ENCODE measurements around the gene SPEF2. TPM values are rescaled to one million over a fixed set of nuclear protein-coding genes. Genes with fewer than 3 reads are reported as not detected.
"Not testable (repeated sequence)": the region's sequence is repeated elsewhere in the genome, so short reads cannot be mapped to it uniquely, and the experiment has no call there.

The SPEF2 gene
- total RNA-seq, 1 donor from 2014 or later: 15.1 TPM

DNA sequence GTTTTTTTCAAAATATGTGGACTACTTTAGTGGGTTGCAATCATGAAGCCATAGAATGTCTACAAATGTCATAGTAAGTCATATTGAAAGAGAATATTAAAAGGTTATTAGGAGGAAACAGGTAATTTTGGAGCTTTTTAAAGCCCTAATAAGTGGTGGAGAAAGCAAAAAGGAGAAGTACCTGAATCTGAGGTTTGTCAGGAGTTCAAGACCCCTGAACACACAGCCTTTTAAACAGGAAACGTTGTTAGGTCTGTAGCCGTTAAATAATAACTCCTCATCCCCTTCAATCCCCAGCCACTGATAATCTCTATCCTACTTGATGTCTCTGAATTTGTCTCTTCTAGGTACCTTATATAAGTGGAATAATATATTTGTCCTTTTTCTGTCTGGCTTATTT lies 51.1 kb downstream of the SPEF2 start:
- H3K27me3 Mint-ChIP-seq: no peaks in the 10 kb centered on the region
- no peak for DNase-seq (ENCODE audit: extremely low spot score, unreplicated experiment)
- no peak overlapping the region for H3K27ac Mint-ChIP-seq
- no peak overlapping the region for H3K4me3 Mint-ChIP-seq
- TF ChIP-seq, protein P1, sequence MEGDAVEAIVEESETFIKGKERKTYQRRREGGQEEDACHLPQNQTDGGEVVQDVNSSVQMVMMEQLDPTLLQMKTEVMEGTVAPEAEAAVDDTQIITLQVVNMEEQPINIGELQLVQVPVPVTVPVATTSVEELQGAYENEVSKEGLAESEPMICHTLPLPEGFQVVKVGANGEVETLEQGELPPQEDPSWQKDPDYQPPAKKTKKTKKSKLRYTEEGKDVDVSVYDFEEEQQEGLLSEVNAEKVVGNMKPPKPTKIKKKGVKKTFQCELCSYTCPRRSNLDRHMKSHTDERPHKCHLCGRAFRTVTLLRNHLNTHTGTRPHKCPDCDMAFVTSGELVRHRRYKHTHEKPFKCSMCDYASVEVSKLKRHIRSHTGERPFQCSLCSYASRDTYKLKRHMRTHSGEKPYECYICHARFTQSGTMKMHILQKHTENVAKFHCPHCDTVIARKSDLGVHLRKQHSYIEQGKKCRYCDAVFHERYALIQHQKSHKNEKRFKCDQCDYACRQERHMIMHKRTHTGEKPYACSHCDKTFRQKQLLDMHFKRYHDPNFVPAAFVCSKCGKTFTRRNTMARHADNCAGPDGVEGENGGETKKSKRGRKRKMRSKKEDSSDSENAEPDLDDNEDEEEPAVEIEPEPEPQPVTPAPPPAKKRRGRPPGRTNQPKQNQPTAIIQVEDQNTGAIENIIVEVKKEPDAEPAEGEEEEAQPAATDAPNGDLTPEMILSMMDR (conservative IDR thresholded peaks at IDR 0.05): no peak
- no peaks in the 10 kb centered on the region for H3K4me1 Mint-ChIP-seq (ENCODE audit: unreplicated experiment)
- H3K36me3 Mint-ChIP-seq: peaks cover 7% of the 10 kb centered on the region
- H3K9me3 Mint-ChIP-seq: no peaks in the 10 kb centered on the region

GRCh38 chr5:35671541-35672295 lies 54.1 kb downstream of the SPEF2 start:
- H3K4me3 Mint-ChIP-seq: no peak overlapping the region
- no peaks in the 10 kb centered on the region for H3K27me3 Mint-ChIP-seq
- DNase-seq (ENCODE audit: extremely low spot score, unreplicated experiment): no peak
- H3K36me3 Mint-ChIP-seq: peaks cover 4% of the 10 kb centered on the region
- no peak overlapping the region for H3K27ac Mint-ChIP-seq
- TF ChIP-seq, protein P1 (conservative IDR thresholded peaks at IDR 0.05): no peak
- H3K4me1 Mint-ChIP-seq (ENCODE audit: unreplicated experiment): no peaks in the 10 kb centered on the region
- no peaks in the 10 kb centered on the region for H3K9me3 Mint-ChIP-seq

DNA sequence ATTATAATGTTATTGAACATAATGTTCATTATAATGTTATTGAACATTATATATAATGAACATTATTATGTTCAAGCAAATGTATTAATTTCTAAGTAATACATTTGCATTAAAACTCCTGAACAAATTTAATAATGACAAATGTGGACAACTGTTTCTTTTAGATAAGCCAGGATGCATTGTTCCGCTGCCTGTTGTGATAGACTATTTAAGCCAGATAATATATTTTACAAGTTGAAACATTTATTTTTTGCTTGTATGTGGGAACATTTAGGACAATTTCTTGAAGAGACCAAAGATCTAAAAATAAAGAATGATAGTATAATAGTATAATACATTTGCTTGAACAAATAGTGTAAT lies 54.6 kb downstream of the SPEF2 start:
- H3K27me3 Mint-ChIP-seq; H3K36me3 Mint-ChIP-seq; DNase-seq (ENCODE audit: extremely low spot score, unreplicated experiment); H3K27ac Mint-ChIP-seq; H3K4me3 Mint-ChIP-seq; H3K9me3 Mint-ChIP-seq; H3K4me1 Mint-ChIP-seq (ENCODE audit: unreplicated experiment): not testable (repeated sequence)

DNA sequence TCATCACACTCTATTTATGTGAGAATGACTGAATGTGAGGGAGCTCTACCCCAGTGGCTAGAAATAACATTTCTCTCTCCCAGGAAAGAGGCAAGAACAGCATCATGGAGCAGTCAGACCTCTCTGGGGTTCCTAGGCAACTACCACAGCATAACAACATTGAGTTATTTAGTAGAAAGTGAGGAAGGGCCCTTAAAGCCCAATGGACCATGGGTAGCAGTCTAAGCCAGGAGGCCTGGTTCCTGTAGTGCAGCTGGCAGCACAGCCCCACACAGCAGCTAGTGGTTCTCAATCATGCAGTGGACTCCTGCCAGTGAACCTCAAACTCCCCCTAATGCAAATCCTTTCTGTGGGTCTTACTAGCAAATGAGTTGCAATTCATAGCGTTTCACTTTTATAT lies 55.3 kb downstream of the SPEF2 start:
- no peak for DNase-seq (ENCODE audit: extremely low spot score, unreplicated experiment)
- Mint-ChIP-seq H3K36me3 (no peaks in the 10 kb centered on the region), H3K4me3 (no peak overlapping the region), H3K27me3 (no peaks in the 10 kb centered on the region), H3K9me3 (no peaks in the 10 kb centered on the region), H3K27ac (no peak overlapping the region), H3K4me1 (ENCODE audit: unreplicated experiment) (no peaks in the 10 kb centered on the region)
- TF ChIP-seq, protein P1 (conservative IDR thresholded peaks at IDR 0.05): no peak

- peaks cover 4% of the 10 kb centered on the region for H3K4me1 Mint-ChIP-seq (ENCODE audit: unreplicated experiment)
- no peak for DNase-seq (ENCODE audit: extremely low spot score, unreplicated experiment)
- no peak overlapping the region for H3K4me3 Mint-ChIP-seq
- H3K9me3 Mint-ChIP-seq: no peaks in the 10 kb centered on the region
- H3K36me3 Mint-ChIP-seq: no peaks in the 10 kb centered on the region
- H3K27ac Mint-ChIP-seq: no peak overlapping the region
- TF ChIP-seq, protein P1 (conservative IDR thresholded peaks at IDR 0.05): no peak
- no peaks in the 10 kb centered on the region for H3K27me3 Mint-ChIP-seq
These were observed 56.4 kb downstream of the SPEF2 start for GRCh38 chr5:35674049-35674448.

- TF ChIP-seq, protein P1 (conservative IDR thresholded peaks at IDR 0.05): no peak
- Mint-ChIP-seq H3K36me3 (no peaks in the 10 kb centered on the region), H3K4me3 (no peak overlapping the region), H3K27ac (no peak overlapping the region), H3K4me1 (ENCODE audit: unreplicated experiment) (peaks cover 4% of the 10 kb centered on the region), H3K9me3 (no peaks in the 10 kb centered on the region), H3K27me3 (no peaks in the 10 kb centered on the region)
- DNase-seq (ENCODE audit: extremely low spot score, unreplicated experiment): no peak
These were observed 57.7 kb downstream of the SPEF2 start for GRCh38 chr5:35675392-35675791.

All from type B pancreatic cell (in vitro differentiated cells).